IMR-90 (cell line): Measurements from ENCODE around the gene MED12L. TPM values are rescaled to one million over a fixed set of nuclear protein-coding genes. Genes with fewer than 3 reads are reported as not detected.

ENCODE experiments used
- ATAC-seq: fragments of 200-7000 bp; cut with Tn5 transposase; 2 replicates; pipeline ENCODE4 v1.9.1; 2020; ENCODE audit warnings: low read depth, mild to moderate bottlenecking, moderate library complexity
- BruUV-seq: library from RNA; stranded (reverse); fragments of 400-500 nt; replicated peaks from 2 replicates; lab custom pipeline; 2021; lab: Mats Ljungman, UMichigan
- CTCF ChIA-PET: fragments of 300-600 bp; formaldehyde crosslinking; extraction: SDS; loops from one replicate; lab custom pipeline; 2021; ENCODE audit warnings: antibody characterized with exemption; lab: Yijun Ruan, JAX
- POLR2A ChIA-PET: fragments of 300-600 bp; sonication (Branson Sonifier 250); formaldehyde crosslinking; loops from one replicate; lab custom pipeline; 2022; ENCODE audit warnings: antibody characterized with exemption; ENCODE audit not compliant: unreplicated experiment; lab: Charles Lee
- DNase-seq: peaks from one replicate; pipeline ENCODE4 v3.0.0; 2013
- H2AFZ ChIP-seq: replicated peaks from 2 replicates; pipeline ENCODE3; 2013; ENCODE audit warnings: low read length, mild to moderate bottlenecking; ENCODE audit not compliant: poor library complexity
- H2AK5ac ChIP-seq: 2 replicates; pipeline ENCODE4 v1.6.1; 2013; ENCODE audit warnings: low read depth, low read length, inconsistent platforms
- H2AK9ac ChIP-seq: replicated peaks from 2 replicates; pipeline ENCODE3; 2013; ENCODE audit warnings: mild to moderate bottlenecking, low read depth, low read length, moderate library complexity; ENCODE audit not compliant: poor library complexity
- H2BK120ac ChIP-seq: 2 replicates; pipeline ENCODE4 v1.6.1; 2013; ENCODE audit warnings: low read depth, low read length, inconsistent platforms
- H2BK15ac ChIP-seq: 3 replicates; pipeline ENCODE4 v1.6.1; 2013; ENCODE audit warnings: low read depth, low read length, inconsistent platforms
- H2BK20ac ChIP-seq: 2 replicates; pipeline ENCODE4 v1.6.1; 2013; ENCODE audit warnings: low read depth, mild to moderate bottlenecking, inconsistent platforms, low read length, moderate library complexity
- H2BK5ac ChIP-seq: 2 replicates; pipeline ENCODE4 v1.6.1; 2013; ENCODE audit warnings: mild to moderate bottlenecking, low read depth, low read length, inconsistent platforms; ENCODE audit not compliant: poor library complexity, severe bottlenecking
- H3K14ac ChIP-seq: replicated peaks from 2 replicates; pipeline ENCODE4 v1.6.1; 2013; ENCODE audit warnings: low read depth, low read length, inconsistent platforms
- H3K18ac ChIP-seq: 2 replicates; pipeline ENCODE4 v1.6.1; 2013; ENCODE audit warnings: low read depth, low read length, control low read depth
- H3K23ac ChIP-seq: 2 replicates; pipeline ENCODE4 v1.6.1; 2013; ENCODE audit warnings: low read depth, low read length, inconsistent platforms
- H3K27ac ChIP-seq: 2 replicates; pipeline ENCODE4 v1.5.1; 2013; ENCODE audit warnings: mild to moderate bottlenecking, control low read depth, low read length; ENCODE audit not compliant: insufficient read depth
- H3K27me3 ChIP-seq: 2 replicates; pipeline ENCODE4 v1.6.1; 2013; ENCODE audit warnings: low read length; ENCODE audit not compliant: control insufficient read depth, insufficient read depth
- H3K36me3 ChIP-seq: 2 replicates; pipeline ENCODE4 v1.6.1; 2013; ENCODE audit warnings: low read length, mixed read lengths; ENCODE audit not compliant: control insufficient read depth, insufficient read depth
- H3K4ac ChIP-seq: 2 replicates; pipeline ENCODE4 v1.6.1; 2013; ENCODE audit warnings: low read depth, low read length, inconsistent platforms
- H3K4me1 ChIP-seq: 2 replicates; pipeline ENCODE4 v1.6.1; 2013; ENCODE audit warnings: low read length, mixed read lengths; ENCODE audit not compliant: control insufficient read depth, insufficient read depth
- H3K4me2 ChIP-seq: 2 replicates; pipeline ENCODE4 v1.6.1; 2013; ENCODE audit warnings: low read depth, mild to moderate bottlenecking, control low read depth, low read length, moderate library complexity
- H3K4me3 ChIP-seq: 2 replicates; pipeline ENCODE4 v1.5.1; 2013; ENCODE audit warnings: low read depth, mild to moderate bottlenecking, control low read depth, low read length, moderate library complexity; ENCODE audit not compliant: insufficient read depth
- H3K56ac ChIP-seq: 2 replicates; pipeline ENCODE4 v1.6.1; 2013; ENCODE audit warnings: low read length, inconsistent platforms; ENCODE audit not compliant: insufficient read depth; ENCODE audit errors: extremely low read depth
- H3K79me1 ChIP-seq, 2 experiments: 2 replicates each; pipeline ENCODE4 v1.6.1; 2013; ENCODE audit warnings: low read length in 2 of 2, inconsistent platforms in 1 of 2, low read depth in 1 of 2
- H3K9ac ChIP-seq: 2 replicates; pipeline ENCODE4 v1.6.1; 2013; ENCODE audit warnings: low read depth, low read length, control low read depth
- H3K9me1 ChIP-seq: 2 replicates; pipeline ENCODE4 v1.6.1; 2013; ENCODE audit warnings: low read length, inconsistent platforms; ENCODE audit not compliant: insufficient read depth
- H3K9me3 ChIP-seq: 2 replicates; pipeline ENCODE4 v1.6.1; 2013; ENCODE audit warnings: low read length; ENCODE audit not compliant: control insufficient read depth, insufficient read depth
- H4K20me1 ChIP-seq: 2 replicates; pipeline ENCODE4 v1.6.1; 2013; ENCODE audit warnings: low read length, inconsistent platforms; ENCODE audit not compliant: insufficient read depth
- H4K5ac ChIP-seq: 2 replicates; pipeline ENCODE4 v1.6.1; 2013; ENCODE audit warnings: mild to moderate bottlenecking, low read depth, low read length, control low read depth
- H4K8ac ChIP-seq, 2 experiments: 2 replicates each; pipeline ENCODE4 v1.6.1; 2013; ENCODE audit warnings: low read depth in 2 of 2, low read length in 2 of 2, control low read depth in 1 of 2, inconsistent platforms in 1 of 2
- H4K91ac ChIP-seq: 2 replicates; pipeline ENCODE4 v1.6.1; 2013; ENCODE audit warnings: low read depth, low read length, inconsistent platforms; ENCODE audit not compliant: insufficient read depth
- CEBPB ChIP-seq: IDR thresholded peaks from 2 replicates; pipeline ENCODE4 v1.6.1; 2012; ENCODE audit warnings: low read depth, low read length, improper control_type of control experiment
- USF2 ChIP-seq: fragments of 150-350 bp; IDR thresholded peaks from 2 replicates; pipeline ENCODE4 v1.6.1; 2017; ENCODE audit warnings: mild to moderate bottlenecking, antibody characterized with exemption, low read length, low read depth
- WGBS, 2 experiments: methylation state at CpG; one replicate each; pipeline versions ENCODE4 v1.1.5 to v1.1.7; 2013; ENCODE audit warnings: missing lambda C conversion rate in 2 of 2; ENCODE audit not compliant: insufficient read length in 1 of 2; ENCODE audit errors: extremely low coverage in 2 of 2; 5-methylcytosine and 5-hydroxymethylcytosine counted together
- dilution Hi-C: fragments of 300-500 bp; cut with HindIII; formaldehyde crosslinking; loops from one replicate; pipeline ENCODE4 v1.14.3; 2018; ENCODE audit warnings: low sequenced_read_pairs; ENCODE audit not compliant: unreplicated experiment
- in situ Hi-C: fragments of 300-500 bp; cut with MboI; formaldehyde crosslinking; loops from 3 replicates; pipeline ENCODE4 v1.14.3; 2019; ENCODE audit warnings: low sequenced_read_pairs, inconsistent platforms, mixed read lengths
- intact Hi-C: fragments of 100-400 bp; cut with micrococcal nuclease; formaldehyde crosslinking; loops from 2 replicates; pipeline ENCODE4 v1.10.0; 2022
- polyA plus RNA-seq, 3 experiments: library from polyadenylated mRNA; depleted of rRNA; stranded (reverse); fragments of >200 nt; gene quantifications; 2 replicates each; pipeline ENCODE4 v1.2.3, GENCODE V29; 2012; ENCODE audit warnings: low replicate concordance in 1 of 3
- total RNA-seq: library from RNA; depleted of rRNA; stranded (reverse); fragments of >200 nt; gene quantifications from 2 replicates; pipeline ENCODE4 v1.2.3, GENCODE V29; 2012

Gene MED12L
- total and polyA plus RNA-seq, 2 of the 4 experiments (the other 2 are of a cell fraction): 0.05 to 0.18 TPM

- no peak overlapping the region for H4K8ac ChIP-seq
- peaks cover 6% of the 10 kb centered on the region; the same call in 1 of the 2 replicates for H3K9me1 ChIP-seq
- in situ Hi-C loops (no loop called here), intact Hi-C loops (no loop called here), dilution Hi-C loops (no loop called here)
- H2AK5ac ChIP-seq: no peak overlapping the region
- H3K4me2 ChIP-seq: no peak overlapping the region
- H4K91ac ChIP-seq: no peak overlapping the region
- H2BK5ac ChIP-seq: no peak overlapping the region
- no peak overlapping the region for H2BK120ac ChIP-seq
- no peak overlapping the region for H3K4me3 ChIP-seq
- no peaks in the 10 kb centered on the region for H3K27me3 ChIP-seq
- no peaks in the 10 kb centered on the region for H3K79me1 ChIP-seq
- ATAC-seq (no peak), DNase-seq (no peak)
- no peak overlapping the region for H3K9ac ChIP-seq
- H3K18ac ChIP-seq: no peak overlapping the region
- no peak overlapping the region for H2BK20ac ChIP-seq
- ChIA-PET CTCF (interaction anchor here (0.6 kb wide), 1 partner anchor 719 kb away, joined by 6 read pairs; no protein-coding TSS in a partner anchor), POLR2A (no interaction called here)
- no peak overlapping the region for H3K4ac ChIP-seq
- no peak overlapping the region for H3K14ac ChIP-seq
- no peaks in the 10 kb centered on the region for H4K20me1 ChIP-seq
- TF ChIP-seq USF2: no peak
- peak; percentile 59 for TF ChIP-seq CEBPB
- peaks cover 6% of the 10 kb centered on the region for H3K4me1 ChIP-seq
- no CpG with 5 or more reads among the region's 2 CpGs for WGBS, 2 experiments
- no peak overlapping the region for H2AFZ ChIP-seq
- no peak overlapping the region for H3K56ac ChIP-seq
- H2BK15ac ChIP-seq: no peak overlapping the region
- no peaks in the 10 kb centered on the region for H3K36me3 ChIP-seq
- no peak overlapping the region for H2AK9ac ChIP-seq
- peaks cover 5% of the 10 kb centered on the region for H3K9me3 ChIP-seq
- no peak overlapping the region for H3K23ac ChIP-seq
- no TSS peak for BruUV-seq
- no peak overlapping the region for H4K5ac ChIP-seq
- no peak overlapping the region for H3K27ac ChIP-seq
These were observed 228.7 kb downstream of the MED12L start for GRCh38 chr3:151314137-151314536.
